ENCODE data around the gene CLDN5. TPM values are rescaled to one million over a fixed set of nuclear protein-coding genes. Genes with fewer than 3 reads are reported as not detected.

CLDN5 gene
- total RNA-seq, 1 experiment from 2014 or later = 0.44 TPM

DNA sequence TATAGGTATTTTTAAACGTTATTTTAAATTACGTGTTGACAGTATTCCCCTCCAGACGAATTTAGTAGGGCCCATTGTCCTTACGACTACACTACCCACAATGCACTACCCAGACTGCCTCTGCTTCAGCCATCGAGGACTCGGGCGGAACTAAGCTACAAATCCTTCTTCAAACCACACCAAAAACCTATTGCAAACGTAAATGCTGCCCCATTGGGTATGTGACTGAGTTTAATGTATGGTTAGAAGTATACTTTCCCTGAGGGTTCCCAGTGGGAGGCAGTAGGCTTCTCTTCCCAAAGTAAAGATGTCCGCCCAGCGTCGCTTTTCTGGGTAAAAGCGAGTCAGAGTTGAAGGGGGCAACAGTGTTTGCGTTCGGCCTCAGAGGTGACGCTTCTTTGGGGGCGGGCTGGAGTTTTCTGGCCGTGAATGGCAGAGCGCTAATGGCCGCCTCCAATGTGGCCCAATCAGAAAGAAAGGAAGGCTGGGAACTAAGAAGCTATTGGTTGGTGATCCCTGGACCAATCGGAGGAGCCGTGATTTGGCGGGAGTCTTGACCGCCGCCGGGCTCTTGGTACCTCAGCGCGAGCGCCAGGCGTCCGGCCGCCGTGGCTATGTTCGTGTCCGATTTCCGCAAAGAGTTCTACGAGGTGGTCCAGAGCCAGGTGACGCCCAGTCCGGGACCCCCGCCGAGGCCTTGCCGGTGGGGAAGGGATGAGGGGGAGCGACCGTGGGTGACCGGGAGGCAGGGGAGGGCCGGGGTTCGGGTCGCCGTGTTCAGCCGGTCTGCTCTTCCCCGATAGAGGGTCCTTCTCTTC lies 44.6 kb downstream of the CLDN5 start, which contains the start of gene CDC45:
CDC45 (plus strand) TSS at position 566 of the 818 bp plus-strand sequence; CDS start at position 615, 49 bp downstream.
- peak within 1 kb of the TSS; percentile 98 for H2BK5ac ChIP-seq (ENCODE audit: insufficient read length, low read length)
- H3K27ac ChIP-seq (ENCODE audit: insufficient read length, low read depth, low read length) = peak within 1 kb of the TSS; percentile 93
- H3K79me1 ChIP-seq (ENCODE audit: insufficient read depth, low read depth, low read length, poor library complexity, severe bottlenecking) = no peaks in the 10 kb centered on the region
- no peak within 1 kb of the TSS for H2BK20ac ChIP-seq (ENCODE audit: low read depth, low read length, poor library complexity, severe bottlenecking)
- H3K9ac ChIP-seq (ENCODE audit: extremely low read depth, insufficient read length, low read length) = peak within 1 kb of the TSS; percentile 96
- peak within 1 kb of the TSS; percentile 93 for H2AFZ ChIP-seq (ENCODE audit: low read length)
- H4K5ac ChIP-seq (ENCODE audit: insufficient read length, low read depth, low read length) = peak within 1 kb of the TSS; percentile 97
- peak within 1 kb of the TSS; percentile 98 for H3K14ac ChIP-seq (ENCODE audit: insufficient read depth, low read length)
- H4K20me1 ChIP-seq (ENCODE audit: control insufficient read depth, insufficient read depth, insufficient read length) = no peaks in the 10 kb centered on the region
- Mint-ChIP-seq H3K27ac (peak within 1 kb of the TSS; percentile 99 to 100 (median 100)), H3K36me3 (ENCODE audit: insufficient read depth in 1 of 3, low read depth in 3 of 3) (peaks cover 15 to 35% (median 24%) of the 10 kb centered on the region in 3 experiments), H3K4me3 (peak within 1 kb of the TSS; percentile 98), H3K27me3 (ENCODE audit: low read depth) (no peaks in the 10 kb centered on the region; the same call in 1 of the 2 replicates), H3K4me1 (peaks cover 20% of the 10 kb centered on the region in 2 experiments), H3K9me3 (no peaks in the 10 kb centered on the region)
- H3K56ac ChIP-seq (ENCODE audit: insufficient read length, low read depth, low read length) = peak within 1 kb of the TSS; percentile 97
- H3T11ph ChIP-seq (ENCODE audit: low read length) = peak within 1 kb of the TSS; percentile 98
- no peak for TF ChIP-seq CTCF (conservative IDR thresholded peaks at IDR 0.05)
- H2BK120ac ChIP-seq (ENCODE audit: low read depth, low read length, poor library complexity, severe bottlenecking) = peak within 1 kb of the TSS; percentile 95
- DNase-seq = peak; percentile 98
- no peaks in the 10 kb centered on the region for H3K9me3 ChIP-seq (ENCODE audit: control insufficient read depth, low read depth, low read length)
- H2BK15ac ChIP-seq (ENCODE audit: low read depth, low read length) = no peak within 1 kb of the TSS
- H4K8ac ChIP-seq (replicated peaks; ENCODE audit: insufficient read length, low read depth, low read length) = no peak within 1 kb of the TSS
- peak within 1 kb of the TSS; percentile 95 for H2BK12ac ChIP-seq (ENCODE audit: insufficient read length, low read depth, low read length)
- no peak within 1 kb of the TSS; the same call in 1 of the 2 replicates for H3K4ac ChIP-seq (ENCODE audit: low read depth, low read length)
- H3K79me2 ChIP-seq (ENCODE audit: insufficient read depth, low read length) = peaks cover 20% of the 10 kb centered on the region; the same call in 1 of the 2 replicates
- H2AK5ac ChIP-seq (ENCODE audit: insufficient read length, low read length) = no peak within 1 kb of the TSS
- H3K27me3 ChIP-seq (ENCODE audit: insufficient read depth, low read length) = no peaks in the 10 kb centered on the region
- peaks cover 13% of the 10 kb centered on the region for H3K23me2 ChIP-seq (ENCODE audit: insufficient read length, low read depth, low read length, poor library complexity, severe bottlenecking)
- peak within 1 kb of the TSS; percentile 75 for H3K4me2 ChIP-seq (ENCODE audit: insufficient read depth, insufficient read length, low read length)
- H4K91ac ChIP-seq (ENCODE audit: insufficient read length, low read depth, low read length) = peak within 1 kb of the TSS; percentile 48
- peaks cover 3% of the 10 kb centered on the region for H3K4me1 ChIP-seq (ENCODE audit: insufficient read depth, low read length)
- H3K23ac ChIP-seq (ENCODE audit: insufficient read length, low read depth, low read length) = no peak within 1 kb of the TSS
- peak within 1 kb of the TSS; percentile 99 for H3K18ac ChIP-seq (ENCODE audit: insufficient read length, low read depth, low read length)
- no CpG with 5 or more reads among the region's 50 CpGs for WGBS (ENCODE audit: extremely low coverage, insufficient read length, low lambda C conversion rate)

Data from H9 (cell line).